Natural killer cell treated with Interleukin-12 subunit alpha and Interleukin-12 subunit beta and Interleukin-15 and Interleukin-18, amount 100 ng/mL, for 72 hours (primary cell): ENCODE results near the gene LMNA. TPM values are rescaled to one million over a fixed set of nuclear protein-coding genes. Genes with fewer than 3 reads are reported as not detected.

Source experiments
- ATAC-seq, 2 donors: fragments of 150-1000 bp; cut with Tn5 transposase in 1 of 2; sonication (Bioruptor Pico), chemical (Tn5 transposase) in 1 of 2; 2 replicates each; pipeline ENCODE4 v1.10.0; 2021
- DNase-seq: peaks from one replicate; pipeline ENCODE4 v3.0.0; 2022; ENCODE audit warnings: low spot score
- H3K27ac Mint-ChIP-seq, 2 donors: 1 replicate in 1 of 2; 2 replicates in 1 of 2; pipeline ENCODE4 v1.8.0; 2022; ENCODE audit warnings: mixed read lengths in 2 of 2, mild to moderate bottlenecking in 1 of 2, moderate library complexity in 1 of 2
- H3K27me3 Mint-ChIP-seq, 2 donors: 1 replicate in 1 of 2; 2 replicates in 1 of 2; pipeline ENCODE4 v1.8.0; 2022; ENCODE audit warnings: mixed read lengths in 2 of 2
- H3K36me3 Mint-ChIP-seq: one replicate; pipeline ENCODE4 v1.8.0; 2022; ENCODE audit warnings: mixed read lengths
- H3K4me1 Mint-ChIP-seq, 2 donors: 1 replicate in 1 of 2; 2 replicates in 1 of 2; pipeline ENCODE4 v1.8.0; 2022; ENCODE audit warnings: low read depth in 2 of 2, mixed read lengths in 2 of 2, mild to moderate bottlenecking in 1 of 2
- H3K4me3 Mint-ChIP-seq: one replicate; pipeline ENCODE4 v1.8.0; 2022; ENCODE audit warnings: mixed read lengths
- H3K9me3 Mint-ChIP-seq: 2 replicates; pipeline ENCODE4 v1.8.0; 2022; ENCODE audit warnings: mixed read lengths
- total RNA-seq, 2 donors: library from RNA; stranded (reverse); gene quantifications; one replicate each; pipeline ENCODE4 v1.2.3, GENCODE V29; 2022

Gene LMNA
- total RNA-seq, 2 donors from 2014 or later = 21.4 to 67.6 TPM

- H3K27me3 Mint-ChIP-seq = peaks cover 0 to 2% of the 10 kb centered on the region in 2 donors
Measured at GRCh38 chr1:156136970-156137483, 22.5 kb downstream of the LMNA start.

GRCh38 chr1:156138458-156138867 is 24.0 kb downstream of the LMNA start:
- no peak overlapping the region for H3K4me3 Mint-ChIP-seq
- no peak overlapping the region for H3K27ac Mint-ChIP-seq
- H3K9me3 Mint-ChIP-seq = no peaks in the 10 kb centered on the region
- peaks cover 0 to 2% of the 10 kb centered on the region in 2 donors for H3K27me3 Mint-ChIP-seq
- ATAC-seq (no peak), DNase-seq (no peak)
- no peaks in the 10 kb centered on the region for H3K4me1 Mint-ChIP-seq
- no peaks in the 10 kb centered on the region for H3K36me3 Mint-ChIP-seq

More at GRCh38 chr1:156136970-156137483, 22.5 kb downstream of the LMNA start:
- H3K36me3 Mint-ChIP-seq = no peaks in the 10 kb centered on the region
- H3K4me3 Mint-ChIP-seq = no peak overlapping the region
- H3K4me1 Mint-ChIP-seq = no peaks in the 10 kb centered on the region
- no peaks in the 10 kb centered on the region for H3K9me3 Mint-ChIP-seq
- no peak for DNase-seq
- no peak for ATAC-seq
- H3K27ac Mint-ChIP-seq = no peak overlapping the region

GRCh38 chr1:156140879-156141707 is 26.6 kb downstream of the LMNA start:
- H3K4me1 Mint-ChIP-seq = peaks cover 3 to 6% of the 10 kb centered on the region in 2 donors
- DNase-seq (no peak), ATAC-seq (peak; percentile 24 to 44)
- no peaks in the 10 kb centered on the region for H3K9me3 Mint-ChIP-seq
- no peak overlapping the region for H3K27ac Mint-ChIP-seq
- H3K27me3 Mint-ChIP-seq = peaks cover 0 to 6% of the 10 kb centered on the region in 2 donors
- H3K4me3 Mint-ChIP-seq = no peak overlapping the region
- H3K36me3 Mint-ChIP-seq = no peaks in the 10 kb centered on the region

GRCh38 chr1:156143765-156144489 is 29.4 kb downstream of the LMNA start:
- Mint-ChIP-seq H3K36me3 (no peaks in the 10 kb centered on the region), H3K27me3 (peaks cover 0 to 7% of the 10 kb centered on the region in 2 donors), H3K4me3 (no peak overlapping the region), H3K4me1 (peaks cover 19 to 21% of the 10 kb centered on the region in 2 donors), H3K9me3 (no peaks in the 10 kb centered on the region), H3K27ac (no peak overlapping the region)
- ATAC-seq (no peak), DNase-seq (no peak)

- peaks cover 0 to 5% of the 10 kb centered on the region in 2 donors for H3K27me3 Mint-ChIP-seq
- no peak overlapping the region for H3K27ac Mint-ChIP-seq
- H3K4me3 Mint-ChIP-seq = no peak overlapping the region
- DNase-seq (no peak), ATAC-seq (no peak)
- H3K4me1 Mint-ChIP-seq = peaks cover 21 to 25% of the 10 kb centered on the region in 2 donors
- H3K36me3 Mint-ChIP-seq = no peaks in the 10 kb centered on the region
- H3K9me3 Mint-ChIP-seq = no peaks in the 10 kb centered on the region
Measured at GRCh38 chr1:156144742-156145141, 30.2 kb downstream of the LMNA start.

- Mint-ChIP-seq H3K27me3 (peaks cover 0 to 5% of the 10 kb centered on the region in 2 donors), H3K9me3 (no peaks in the 10 kb centered on the region), H3K36me3 (no peaks in the 10 kb centered on the region), H3K4me3 (peak overlapping the region; percentile 77), H3K4me1 (peaks cover 27 to 32% of the 10 kb centered on the region in 2 donors), H3K27ac (peak overlapping the region; percentile 78 to 89)
- ATAC-seq (no peak), DNase-seq (no peak)
Measured at GRCh38 chr1:156145650-156146019, 31.1 kb downstream of the LMNA start.

- DNase-seq = no peak
- Mint-ChIP-seq H3K4me3 (peak overlapping the region; percentile 77), H3K27me3 (peaks cover 0 to 5% of the 10 kb centered on the region in 2 donors), H3K27ac (peak overlapping the region; percentile 78 to 89), H3K4me1 (peaks cover 27 to 32% of the 10 kb centered on the region in 2 donors), H3K36me3 (no peaks in the 10 kb centered on the region), H3K9me3 (no peaks in the 10 kb centered on the region)
- peak; percentile 69 to 75 for ATAC-seq
Measured at GRCh38 chr1:156146020-156146768, 31.7 kb downstream of the LMNA start.

GRCh38 chr1:156146769-156147405 is 32.4 kb downstream of the LMNA start:
- H3K27me3 Mint-ChIP-seq = peaks cover 0 to 5% of the 10 kb centered on the region in 2 donors
- ATAC-seq = no peak
- no peaks in the 10 kb centered on the region for H3K36me3 Mint-ChIP-seq
- H3K27ac Mint-ChIP-seq = peak overlapping the region; percentile 78 to 89
- peak overlapping the region; percentile 77 for H3K4me3 Mint-ChIP-seq
- no peak for DNase-seq
- H3K9me3 Mint-ChIP-seq = no peaks in the 10 kb centered on the region
- H3K4me1 Mint-ChIP-seq = peaks cover 27 to 32% of the 10 kb centered on the region in 2 donors

GRCh38 chr1:156148216-156148615 is 33.7 kb downstream of the LMNA start:
- Mint-ChIP-seq H3K36me3 (no peaks in the 10 kb centered on the region), H3K27ac (peak overlapping the region; percentile 74 to 93), H3K4me3 (peak overlapping the region; percentile 69), H3K4me1 (peaks cover 34 to 43% of the 10 kb centered on the region in 2 donors), H3K9me3 (no peaks in the 10 kb centered on the region), H3K27me3 (peaks cover 0 to 5% of the 10 kb centered on the region in 2 donors)
- peak; percentile 47 to 59 for ATAC-seq
- no peak for DNase-seq

GRCh38 chr1:156149374-156150332 is 35.1 kb downstream of the LMNA start:
- Mint-ChIP-seq H3K27me3 (peaks cover 0 to 5% of the 10 kb centered on the region in 2 donors), H3K4me1 (peaks cover 43 to 50% of the 10 kb centered on the region in 2 donors), H3K27ac (peak overlapping the region; percentile 50 to 93), H3K36me3 (no peaks in the 10 kb centered on the region), H3K4me3 (peak overlapping the region; percentile 22), H3K9me3 (no peaks in the 10 kb centered on the region)
- DNase-seq = no peak
- peak in 1 of 2 donors; percentile 26 for ATAC-seq

- Mint-ChIP-seq H3K27me3 (peaks cover 0 to 5% of the 10 kb centered on the region in 2 donors), H3K4me3 (peak overlapping the region; percentile 22), H3K27ac (peak overlapping the region in 1 of 2 donors; percentile 79), H3K9me3 (no peaks in the 10 kb centered on the region), H3K4me1 (peaks cover 49 to 54% of the 10 kb centered on the region in 2 donors), H3K36me3 (no peaks in the 10 kb centered on the region)
- peak in 1 of 2 donors; percentile 26 for ATAC-seq
- DNase-seq = no peak
Measured at GRCh38 chr1:156150333-156151011, 36.0 kb downstream of the LMNA start.
